Measurements from ENCODE around the gene GTF2A1L.

DNA sequence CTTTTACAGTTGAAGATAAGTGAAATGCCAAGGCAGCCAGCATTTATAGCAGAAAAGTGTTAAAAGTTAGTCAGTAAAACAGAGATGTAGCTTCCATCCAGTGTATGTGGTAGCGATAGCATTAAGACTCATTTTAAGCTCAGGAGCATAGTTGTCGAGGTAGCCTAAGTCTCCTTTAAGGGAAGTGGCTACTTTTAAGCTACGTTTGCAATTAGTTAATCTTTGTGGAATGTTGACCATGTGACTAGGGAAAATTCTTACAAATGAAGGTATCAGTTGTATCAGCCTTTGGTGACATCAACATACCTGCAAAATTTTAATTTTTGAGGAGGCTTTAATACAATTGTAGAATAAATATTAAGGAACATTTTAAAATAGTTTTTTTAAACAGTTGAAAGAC, 76.0 kb downstream of the GTF2A1L start:
- TF ChIP-seq, protein P1, sequence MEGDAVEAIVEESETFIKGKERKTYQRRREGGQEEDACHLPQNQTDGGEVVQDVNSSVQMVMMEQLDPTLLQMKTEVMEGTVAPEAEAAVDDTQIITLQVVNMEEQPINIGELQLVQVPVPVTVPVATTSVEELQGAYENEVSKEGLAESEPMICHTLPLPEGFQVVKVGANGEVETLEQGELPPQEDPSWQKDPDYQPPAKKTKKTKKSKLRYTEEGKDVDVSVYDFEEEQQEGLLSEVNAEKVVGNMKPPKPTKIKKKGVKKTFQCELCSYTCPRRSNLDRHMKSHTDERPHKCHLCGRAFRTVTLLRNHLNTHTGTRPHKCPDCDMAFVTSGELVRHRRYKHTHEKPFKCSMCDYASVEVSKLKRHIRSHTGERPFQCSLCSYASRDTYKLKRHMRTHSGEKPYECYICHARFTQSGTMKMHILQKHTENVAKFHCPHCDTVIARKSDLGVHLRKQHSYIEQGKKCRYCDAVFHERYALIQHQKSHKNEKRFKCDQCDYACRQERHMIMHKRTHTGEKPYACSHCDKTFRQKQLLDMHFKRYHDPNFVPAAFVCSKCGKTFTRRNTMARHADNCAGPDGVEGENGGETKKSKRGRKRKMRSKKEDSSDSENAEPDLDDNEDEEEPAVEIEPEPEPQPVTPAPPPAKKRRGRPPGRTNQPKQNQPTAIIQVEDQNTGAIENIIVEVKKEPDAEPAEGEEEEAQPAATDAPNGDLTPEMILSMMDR (IDR thresholded peaks at IDR 0.05; ENCODE audit: insufficient read depth, low read length, poor library complexity, severe bottlenecking): no peak
- no peak for TF ChIP-seq EZH2phosphoT487 (conservative IDR thresholded peaks at IDR 0.05; ENCODE audit: low read length)

Data from SU-DHL-6 (cell line).